G401.6 (cell line): ENCODE data around the gene ZNF501.

Source experiments
- FAIRE-seq: peaks from 2 replicates; lab custom pipeline; 2012; peaks lifted over from hg19 to GRCh38; lab: Jason Lieb, UNC

Gene ZNF501

DNA sequence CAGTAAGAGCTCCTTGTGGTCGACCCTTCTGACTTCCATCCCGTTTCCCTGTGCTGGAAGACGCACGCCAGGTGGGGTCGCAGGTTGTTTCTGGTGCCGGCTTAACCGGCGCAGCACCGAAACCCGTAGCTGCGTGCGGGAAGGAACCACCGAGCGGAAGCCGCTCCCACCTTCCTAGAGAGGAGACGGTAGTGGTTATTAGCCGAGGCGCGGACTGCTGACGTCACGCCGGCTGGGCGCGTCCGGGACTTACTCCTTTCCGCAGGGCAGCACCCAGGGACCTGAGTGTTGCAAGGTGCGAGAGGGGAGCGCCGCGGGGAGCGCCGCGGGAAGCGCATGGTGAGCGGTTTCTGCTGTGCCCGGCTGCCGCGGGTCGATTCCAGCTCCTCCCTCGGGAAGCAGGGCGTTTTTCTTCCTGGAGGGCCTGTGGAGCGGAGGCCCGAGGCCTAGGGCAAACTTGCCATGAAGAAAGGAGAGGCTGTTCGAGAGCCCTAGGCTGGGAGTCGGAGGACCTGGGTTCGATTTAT is at the start of gene ZNF501:
Gene ZNF501 (plus strand): TSS at position 252 of the 527 bp plus-strand sequence. CDS start 4,787 bp downstream, outside the sequence.
- no peak for FAIRE-seq

DNA sequence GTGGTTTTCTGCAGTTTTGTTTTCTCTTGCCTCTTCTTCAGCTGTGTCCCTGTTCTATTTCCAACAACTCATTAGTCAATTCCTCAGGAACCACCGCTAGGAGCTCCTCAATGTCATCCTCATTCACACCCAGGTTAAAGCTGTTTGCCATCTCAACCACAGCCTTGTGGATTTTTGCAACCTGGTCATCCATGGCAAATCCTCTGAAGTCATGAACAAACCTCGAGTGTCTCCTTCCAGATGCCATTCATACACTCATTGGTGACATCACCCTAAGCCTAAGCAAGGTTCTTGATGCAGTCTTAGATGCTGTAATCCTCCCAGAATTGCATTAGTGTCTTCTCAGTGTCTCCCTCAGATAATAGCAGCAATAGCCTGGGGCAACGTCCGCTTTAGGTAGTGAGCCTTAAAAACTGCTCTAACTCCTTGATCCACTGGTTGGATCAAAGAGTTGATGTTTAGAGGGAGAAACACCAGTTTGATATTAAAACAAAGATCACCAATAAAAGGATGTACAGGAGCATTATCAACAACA is 48.4 kb upstream of the ZNF501 start:
- no peak for FAIRE-seq

DNA sequence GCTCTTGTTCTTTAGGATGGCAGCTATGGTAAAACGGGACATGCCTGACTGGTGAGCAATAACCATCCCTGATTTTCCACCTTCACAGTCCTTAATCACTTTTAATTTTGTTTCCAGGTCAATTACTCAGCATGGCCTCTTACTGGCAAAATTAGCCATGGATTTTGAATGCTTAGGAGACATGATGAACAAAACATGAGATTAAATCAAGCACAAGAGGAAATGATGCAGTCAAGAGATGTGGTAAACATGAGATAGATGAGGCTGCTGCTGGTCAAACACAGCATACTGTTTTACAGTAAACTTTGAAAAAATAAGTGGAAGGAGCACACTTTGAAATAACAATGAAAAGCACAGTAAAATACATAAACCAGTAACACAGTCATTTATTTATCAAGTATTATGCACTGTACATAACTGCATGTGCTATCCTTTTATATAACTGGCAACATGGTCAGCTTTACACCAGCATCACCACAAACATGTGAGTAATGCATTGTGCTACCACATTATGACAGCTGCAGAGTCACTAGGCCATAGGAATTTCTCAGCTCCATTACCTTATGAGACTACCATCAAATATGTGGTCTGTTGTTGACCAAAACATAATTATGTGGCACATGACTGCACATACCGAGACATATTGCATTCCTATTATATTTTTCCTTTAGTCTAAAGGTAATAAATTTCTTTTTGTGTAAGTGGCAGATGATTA is 47.1 kb upstream of the ZNF501 start:
- FAIRE-seq, result no peak

DNA sequence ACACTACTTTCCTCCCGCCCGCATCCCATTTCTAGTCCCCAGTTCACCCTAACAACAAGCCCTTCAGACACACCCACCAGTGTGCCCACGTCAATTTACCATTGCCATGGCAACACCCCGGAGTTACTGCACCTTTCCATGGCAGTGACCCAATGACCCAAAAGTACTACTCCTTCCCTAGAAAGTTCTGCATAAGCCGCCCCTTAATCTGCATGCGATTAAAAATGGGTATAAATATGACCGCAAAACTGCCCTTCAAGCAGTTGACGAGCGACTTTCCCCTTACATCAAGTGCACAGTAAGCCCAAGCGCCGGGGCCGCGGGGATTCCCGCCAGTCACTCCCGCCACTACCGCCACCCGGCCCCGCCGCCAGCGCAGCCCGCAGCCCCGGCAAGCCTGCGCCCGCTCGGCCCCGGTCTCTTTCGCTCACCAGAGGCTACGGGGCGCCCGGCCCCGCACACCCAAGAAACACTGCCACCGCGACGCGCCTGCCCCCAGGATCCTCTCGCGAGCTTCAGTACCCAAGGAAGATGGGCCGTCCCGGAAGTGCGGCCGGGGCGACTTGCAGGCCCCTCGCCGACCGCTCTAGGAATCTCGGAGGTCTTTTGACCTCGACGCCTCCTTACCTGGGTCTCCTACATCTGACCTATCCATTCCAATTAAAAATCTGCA is 44.2 kb upstream of the ZNF501 start:
- FAIRE-seq, result no peak

DNA sequence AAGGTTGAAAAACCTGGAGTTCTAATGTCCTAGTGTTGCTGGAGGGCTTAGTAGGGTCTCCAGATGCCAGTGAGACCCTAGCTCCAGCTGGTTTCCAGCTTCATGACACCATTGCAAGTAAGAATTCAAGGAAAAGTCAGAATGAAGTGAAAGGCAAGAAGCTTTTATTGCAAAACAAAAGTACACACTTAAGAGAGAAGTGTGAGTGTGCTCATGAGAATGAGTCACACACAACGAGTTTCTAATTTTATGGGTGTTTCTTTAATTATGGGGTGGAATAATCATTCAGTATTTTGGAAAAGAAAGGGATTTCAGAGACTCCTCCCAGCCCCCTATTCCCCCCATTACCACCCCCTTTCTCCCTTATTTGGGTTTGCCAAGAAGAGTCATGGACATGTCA is 41.5 kb upstream of the ZNF501 start:
- FAIRE-seq, result no peak

DNA sequence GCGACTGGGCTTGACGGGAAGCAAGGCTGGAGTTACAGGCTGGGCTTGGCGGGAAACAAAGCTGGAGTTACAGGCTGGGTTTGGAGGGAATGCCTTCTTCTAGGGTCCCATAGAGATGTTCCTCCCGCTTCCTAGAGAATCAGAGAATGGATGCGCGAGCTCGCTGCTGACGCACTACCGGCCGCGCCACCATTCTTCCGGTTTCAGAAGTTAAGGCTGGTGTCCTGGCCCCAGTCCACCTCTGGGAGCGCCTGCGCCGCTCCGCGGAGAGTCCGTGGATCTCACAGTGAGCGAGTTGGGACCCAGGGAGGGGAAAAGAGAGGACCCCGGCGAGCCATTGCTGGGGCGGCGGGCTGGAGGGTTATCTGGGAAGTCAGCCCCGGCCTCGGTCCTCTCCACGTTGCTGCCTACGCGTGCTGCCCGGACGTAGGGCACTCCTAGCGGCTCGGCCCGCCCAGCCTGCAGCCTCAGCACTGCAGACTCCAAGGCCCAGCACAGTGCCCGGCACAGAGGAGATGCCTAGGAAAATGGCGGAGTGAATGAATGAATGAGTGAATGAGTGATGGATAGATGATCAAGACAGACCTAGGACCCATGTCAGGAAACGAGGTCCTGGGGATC is 16.9 kb upstream of the ZNF501 start, which contains the start of gene ZNF502:
Gene ZNF502 (plus strand): TSS at position 206 of the 621 bp plus-strand sequence. CDS start 7,602 bp downstream, outside the sequence.
- no peak for FAIRE-seq

DNA sequence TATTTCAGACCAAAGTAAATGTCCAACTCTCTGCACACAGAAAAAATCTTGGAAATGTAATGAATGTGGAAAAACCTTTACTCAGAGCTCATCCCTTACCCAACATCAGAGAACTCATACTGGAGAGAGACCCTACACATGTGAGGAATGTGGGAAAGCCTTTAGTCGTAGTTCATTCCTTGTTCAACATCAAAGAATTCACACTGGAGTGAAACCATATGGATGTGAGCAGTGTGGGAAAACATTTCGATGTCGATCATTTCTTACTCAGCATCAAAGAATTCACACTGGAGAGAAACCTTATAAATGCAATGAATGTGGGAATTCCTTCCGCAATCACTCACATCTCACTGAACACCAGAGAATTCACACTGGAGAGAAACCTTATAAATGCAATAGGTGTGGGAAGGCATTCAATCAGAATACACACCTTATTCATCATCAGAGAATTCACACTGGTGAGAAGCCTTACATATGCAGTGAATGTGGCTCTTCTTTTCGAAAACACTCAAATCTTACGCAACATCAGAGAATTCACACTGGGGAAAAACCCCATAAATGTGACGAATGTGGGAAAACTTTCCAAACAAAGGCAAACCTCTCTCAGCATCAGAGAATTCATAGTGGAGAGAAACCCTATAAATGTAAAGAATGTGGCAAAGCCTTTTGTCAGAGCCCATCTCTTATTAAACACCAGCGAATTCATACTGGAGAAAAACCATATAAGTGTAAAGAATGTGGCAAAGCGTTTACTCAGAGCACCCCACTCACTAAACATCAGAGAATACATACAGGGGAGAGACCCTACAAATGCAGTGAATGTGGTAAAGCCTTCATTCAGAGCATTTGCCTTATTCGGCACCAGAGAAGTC is 8.0 kb upstream of the ZNF501 start:
- no peak for FAIRE-seq

DNA sequence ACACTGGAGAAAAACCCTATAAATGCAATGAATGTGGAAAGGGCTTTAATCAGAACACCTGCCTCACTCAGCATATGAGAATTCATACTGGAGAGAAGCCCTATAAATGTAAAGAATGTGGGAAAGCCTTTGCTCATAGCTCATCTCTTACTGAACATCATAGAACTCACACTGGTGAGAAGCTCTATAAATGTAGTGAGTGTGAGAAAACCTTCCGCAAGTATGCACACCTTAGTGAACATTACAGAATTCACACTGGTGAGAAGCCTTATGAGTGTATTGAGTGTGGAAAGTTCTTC is 7.4 kb upstream of the ZNF501 start:
- FAIRE-seq, result no peak

DNA sequence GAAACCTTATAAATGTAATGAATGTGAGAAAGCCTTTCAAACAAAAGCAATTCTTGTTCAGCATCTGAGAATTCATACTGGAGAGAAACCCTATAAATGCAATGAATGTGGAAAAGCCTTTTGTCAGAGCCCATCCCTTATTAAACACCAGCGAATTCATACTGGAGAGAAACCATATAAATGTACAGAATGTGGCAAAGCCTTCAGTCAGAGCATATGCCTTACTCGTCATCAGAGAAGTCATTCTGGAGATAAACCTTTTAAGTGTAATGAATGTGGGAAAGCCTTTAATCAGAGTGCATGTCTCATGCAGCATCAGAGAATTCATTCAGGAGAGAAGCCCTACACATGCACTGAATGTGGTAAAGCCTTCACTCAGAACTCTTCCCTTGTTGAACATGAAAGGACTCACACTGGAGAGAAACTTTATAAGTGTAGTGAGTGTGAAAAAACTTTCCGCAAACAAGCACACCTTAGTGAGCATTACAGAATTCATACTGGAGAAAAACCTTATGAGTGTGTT is 5.3 kb downstream of the ZNF501 start:
- FAIRE-seq, result no peak

DNA sequence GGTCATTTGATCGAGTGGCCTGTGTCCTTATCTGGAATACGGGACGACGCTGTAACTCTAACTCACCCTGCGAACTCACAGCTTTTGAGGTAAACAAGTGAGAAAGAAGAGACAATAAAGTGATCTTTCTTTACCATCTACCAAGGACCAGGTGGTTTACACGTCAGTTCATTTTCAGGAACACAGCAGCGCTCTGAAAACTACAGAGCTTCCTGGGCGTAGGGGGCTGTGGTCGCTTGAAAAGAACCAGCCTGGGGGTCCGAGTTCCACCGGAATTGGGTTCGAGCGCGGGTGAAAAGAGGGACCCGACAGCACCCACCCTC is 31.6 kb downstream of the ZNF501 start:
- no peak for FAIRE-seq

DNA sequence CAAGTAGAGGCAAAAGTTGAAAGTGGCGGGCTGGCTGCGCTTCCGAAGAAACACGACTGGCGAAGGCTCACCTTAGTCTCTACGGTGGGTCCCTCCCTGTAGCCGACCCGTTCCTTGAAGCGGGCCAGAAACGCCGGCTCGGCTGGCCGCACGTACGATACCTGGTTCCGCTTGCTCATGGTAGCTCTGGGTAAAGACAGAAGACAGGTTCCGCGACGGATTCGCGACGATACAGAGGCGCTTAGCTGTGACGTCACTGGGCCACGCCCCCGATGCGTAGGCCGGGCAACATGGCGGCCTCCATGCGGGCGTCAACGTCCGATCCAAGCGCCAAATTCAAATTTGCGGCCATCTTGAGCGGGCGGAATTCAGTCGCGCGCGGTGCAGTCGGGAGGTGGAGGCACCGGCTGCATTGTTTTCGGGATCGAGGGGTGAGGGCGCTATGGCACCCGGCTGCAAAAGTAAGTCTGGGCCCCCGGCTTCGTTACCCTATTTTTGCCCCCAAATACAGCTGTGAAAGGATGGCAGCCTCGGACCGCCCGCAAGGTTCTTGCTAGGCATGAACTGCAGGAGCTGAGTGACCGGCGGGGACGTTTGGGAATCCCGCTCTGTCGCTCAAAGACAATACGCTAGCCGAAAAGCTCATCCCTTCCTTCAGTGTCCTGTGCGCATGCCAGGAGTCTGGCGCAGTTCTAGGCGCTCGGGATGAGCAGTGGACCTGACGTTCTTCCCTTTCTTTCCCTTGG is 32.2 kb downstream of the ZNF501 start, which contains the start of the genes KIAA1143 and KIF15:
Gene KIAA1143 (minus strand): TSS at position 196 of the 746 bp plus-strand sequence. CDS start 17 bp downstream, at position 179.
Gene KIF15 (plus strand): TSS at position 371 of the 746 bp plus-strand sequence. CDS start 72 bp downstream, at position 443.
- peak; percentile 91 for FAIRE-seq

DNA sequence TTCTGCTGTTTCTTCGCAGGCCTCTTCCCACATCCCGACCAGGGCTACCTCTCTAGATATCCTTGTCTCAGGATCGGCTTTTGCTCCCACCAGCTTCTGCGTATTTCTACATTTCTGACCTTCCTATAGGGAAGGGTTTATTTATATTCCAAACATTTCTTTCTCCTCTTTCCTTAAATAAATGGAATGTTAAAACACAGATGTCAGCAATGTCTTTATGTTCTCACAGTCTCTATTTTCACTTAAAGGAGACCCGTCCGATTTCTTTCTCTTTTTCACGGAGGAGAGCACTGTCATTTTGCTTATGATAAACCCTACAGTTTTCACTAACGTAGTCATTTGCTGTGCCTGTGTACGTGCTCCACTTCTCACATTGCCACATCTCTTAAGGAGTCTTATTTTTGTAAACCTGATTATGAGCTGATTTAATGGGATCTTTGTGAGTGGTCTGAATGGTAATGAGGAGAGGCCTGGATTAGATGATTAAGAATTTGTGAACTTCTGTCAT is 32.8 kb downstream of the ZNF501 start:
- no peak for FAIRE-seq

DNA sequence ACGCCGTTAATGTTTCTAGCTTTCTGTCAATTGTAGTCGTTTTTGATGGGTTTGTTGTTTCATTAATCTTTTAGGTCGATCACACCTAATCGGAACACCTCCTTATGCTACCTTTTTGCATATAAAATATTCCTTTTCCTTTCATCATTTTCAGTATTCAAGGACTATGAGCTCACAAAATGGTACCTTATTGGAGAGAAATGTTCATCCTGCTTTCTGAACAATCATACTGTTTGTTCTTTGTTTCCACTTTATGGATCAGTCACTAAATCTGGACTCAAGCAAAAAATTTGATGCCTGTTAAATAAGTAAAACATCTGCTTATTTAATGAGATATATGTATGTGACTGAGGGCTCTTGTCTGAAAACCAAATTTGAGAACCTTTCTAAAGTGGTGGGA is 33.3 kb downstream of the ZNF501 start:
- FAIRE-seq, result no peak

DNA sequence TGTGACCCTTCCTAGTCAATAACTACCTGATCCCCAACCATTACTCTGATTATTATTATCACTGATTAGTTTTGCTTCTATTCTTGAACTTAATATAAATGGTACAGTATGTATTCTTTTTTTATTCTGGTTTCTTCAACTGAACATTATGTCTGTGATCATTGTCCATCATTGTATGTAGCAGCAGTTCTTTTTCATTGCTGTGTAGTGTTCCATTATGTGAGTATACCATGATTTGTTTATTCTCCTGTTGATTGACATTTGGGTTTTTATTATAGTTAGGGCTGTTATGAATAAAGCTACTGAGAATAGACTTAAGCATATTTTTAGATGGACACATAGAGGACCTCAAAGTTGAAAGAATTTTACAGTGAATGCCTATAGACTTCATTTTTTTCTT is 34.8 kb downstream of the ZNF501 start:
- FAIRE-seq, result no peak

DNA sequence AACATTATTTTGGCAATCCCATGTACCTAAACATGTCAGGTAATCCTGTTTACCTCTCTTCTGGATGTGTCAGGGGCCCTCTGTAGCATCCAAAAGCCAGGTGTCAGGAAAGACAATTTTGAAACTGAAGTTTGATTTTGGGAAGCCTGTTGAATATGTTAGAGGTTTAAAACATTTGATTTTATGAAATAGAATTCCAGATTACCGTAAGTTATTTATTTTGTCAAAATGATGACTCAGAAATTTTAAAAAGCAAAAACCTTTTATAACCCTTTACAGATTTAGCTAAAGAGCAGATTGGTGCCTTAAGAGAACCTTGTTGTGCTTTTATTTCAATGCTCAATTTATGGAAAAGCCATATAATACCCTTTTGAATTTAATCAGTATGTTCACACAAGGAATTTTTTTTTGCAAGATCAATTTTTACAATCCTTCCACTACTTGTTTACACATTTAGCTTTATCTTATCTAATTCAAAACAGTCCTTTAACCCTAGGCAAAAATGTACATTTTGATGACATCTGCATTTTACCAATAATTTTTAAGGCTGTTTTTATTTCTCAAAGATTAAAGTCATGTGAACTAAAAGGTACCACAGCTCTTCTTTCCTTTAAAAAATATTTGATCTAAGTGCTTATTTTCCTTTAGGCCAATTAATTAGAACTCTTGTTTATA is 42.1 kb downstream of the ZNF501 start:
- no peak for FAIRE-seq

DNA sequence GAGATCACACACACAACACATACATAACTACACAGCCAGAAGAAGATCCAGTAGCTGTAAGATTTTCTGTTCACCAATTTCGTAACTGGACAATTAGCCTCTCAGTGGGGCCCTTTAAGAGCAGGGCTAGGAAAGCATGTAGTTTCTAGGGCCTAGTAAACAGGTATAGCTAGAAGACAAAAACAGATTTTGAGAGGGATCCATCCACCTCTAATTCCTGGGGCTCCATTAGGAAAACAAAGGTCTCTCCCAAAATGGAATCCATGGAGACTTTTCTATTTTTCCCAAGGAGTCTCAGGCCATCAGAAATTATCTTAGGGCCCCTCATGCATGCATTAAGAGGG is 42.6 kb downstream of the ZNF501 start:
- no peak for FAIRE-seq

DNA sequence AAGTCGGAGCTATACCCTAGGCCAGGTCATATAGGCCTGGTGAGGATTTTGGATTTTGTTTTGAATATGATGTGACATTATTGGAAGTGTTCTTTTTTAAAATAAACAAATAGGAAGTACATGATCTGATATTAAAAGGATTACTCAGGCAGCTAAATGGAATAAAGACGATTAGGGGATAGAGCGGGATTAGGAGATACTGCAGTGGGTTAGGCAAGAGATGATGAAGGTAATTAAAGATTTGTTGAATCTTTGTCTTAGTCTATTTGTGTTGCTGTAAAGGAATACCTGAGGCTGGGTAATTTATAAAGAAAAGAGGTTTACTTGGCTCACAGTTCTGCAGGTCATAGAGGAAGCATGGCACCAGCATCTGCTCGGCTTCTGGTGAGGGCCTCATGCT is 53.5 kb downstream of the ZNF501 start:
- no peak for FAIRE-seq
